ENCODE measurements around the gene RPL7L1. TPM values are rescaled to one million over a fixed set of nuclear protein-coding genes. Genes with fewer than 3 reads are reported as not detected.

Gene RPL7L1
- total RNA-seq, 4 donors from 2014 or later, result 66.8 to 82.2 (median 76.9) TPM

DNA sequence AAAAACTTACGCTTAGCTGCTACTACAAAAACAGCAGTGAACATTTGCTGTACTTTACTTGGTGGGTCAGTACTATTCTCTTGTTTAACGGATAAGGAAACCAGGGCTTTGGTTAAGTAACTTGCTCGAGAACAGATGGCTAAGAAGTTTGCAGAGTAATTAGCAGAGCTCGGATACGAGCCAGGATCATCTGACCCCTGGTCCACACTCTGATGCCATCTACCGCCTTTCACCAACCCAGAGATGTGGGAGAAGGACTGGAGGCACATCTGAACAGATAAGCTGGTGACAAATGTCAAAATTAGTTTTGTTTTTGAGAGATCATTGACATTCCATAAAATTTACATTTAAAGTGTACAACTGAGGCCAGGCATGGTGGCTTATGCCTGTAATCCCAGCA lies 18.9 kb upstream of the RPL7L1 start:
- Histone ChIP-seq H3K4me3 (no peak overlapping the region), H3K27ac (replicated peaks in 1 of 4) (no peak overlapping the region), H3K36me3 (peaks cover 83 to 100% (median 99%) of the 10 kb centered on the region in 4 donors), H3K4me1 (no peaks in the 10 kb centered on the region), H3K27me3 (no peaks in the 10 kb centered on the region), H3K9me3 (no peaks in the 10 kb centered on the region)
- DNase-seq (ENCODE audit: extremely low spot score), result no peak
- 92% methylated on average over 6 of the region's 6 CpGs for WGBS
- intact Hi-C loops (cut with DNase I), result no loop called here
- TF ChIP-seq POLR2A (IDR thresholded peaks at IDR 0.05; ENCODE audit: low read depth) (no peak), POLR2AphosphoS5 (IDR thresholded peaks at IDR 0.05) (no peak), EP300 (IDR thresholded peaks at IDR 0.05) (no peak)
- TF ChIP-seq, protein P1, sequence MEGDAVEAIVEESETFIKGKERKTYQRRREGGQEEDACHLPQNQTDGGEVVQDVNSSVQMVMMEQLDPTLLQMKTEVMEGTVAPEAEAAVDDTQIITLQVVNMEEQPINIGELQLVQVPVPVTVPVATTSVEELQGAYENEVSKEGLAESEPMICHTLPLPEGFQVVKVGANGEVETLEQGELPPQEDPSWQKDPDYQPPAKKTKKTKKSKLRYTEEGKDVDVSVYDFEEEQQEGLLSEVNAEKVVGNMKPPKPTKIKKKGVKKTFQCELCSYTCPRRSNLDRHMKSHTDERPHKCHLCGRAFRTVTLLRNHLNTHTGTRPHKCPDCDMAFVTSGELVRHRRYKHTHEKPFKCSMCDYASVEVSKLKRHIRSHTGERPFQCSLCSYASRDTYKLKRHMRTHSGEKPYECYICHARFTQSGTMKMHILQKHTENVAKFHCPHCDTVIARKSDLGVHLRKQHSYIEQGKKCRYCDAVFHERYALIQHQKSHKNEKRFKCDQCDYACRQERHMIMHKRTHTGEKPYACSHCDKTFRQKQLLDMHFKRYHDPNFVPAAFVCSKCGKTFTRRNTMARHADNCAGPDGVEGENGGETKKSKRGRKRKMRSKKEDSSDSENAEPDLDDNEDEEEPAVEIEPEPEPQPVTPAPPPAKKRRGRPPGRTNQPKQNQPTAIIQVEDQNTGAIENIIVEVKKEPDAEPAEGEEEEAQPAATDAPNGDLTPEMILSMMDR (IDR thresholded peaks at IDR 0.05), result no peak

DNA sequence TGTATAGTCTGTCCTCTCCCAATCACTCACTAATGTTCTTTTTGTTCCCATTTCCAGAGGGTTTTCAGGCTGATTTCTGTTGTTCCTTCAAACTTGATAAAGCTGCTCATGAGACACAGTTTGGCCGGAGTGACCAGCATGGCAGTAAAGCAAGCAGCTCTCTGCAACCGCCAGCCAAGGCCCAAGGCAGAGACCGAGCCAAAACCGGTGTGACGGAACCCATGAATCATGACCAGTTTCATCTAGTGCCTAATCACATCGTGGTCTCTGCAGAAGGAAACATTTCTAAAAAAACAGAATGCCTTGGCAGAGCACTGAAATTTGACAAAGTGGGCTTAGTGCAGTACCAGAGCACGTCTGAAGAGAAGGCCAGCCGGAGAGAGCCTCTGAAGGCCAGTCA lies 14.8 kb upstream of the RPL7L1 start:
- Histone ChIP-seq H3K27me3 (no peaks in the 10 kb centered on the region), H3K9me3 (no peaks in the 10 kb centered on the region), H3K4me1 (no peaks in the 10 kb centered on the region), H3K27ac (replicated peaks in 1 of 4) (no peak overlapping the region), H3K4me3 (no peak overlapping the region), H3K36me3 (peaks cover 63 to 96% (median 89%) of the 10 kb centered on the region in 4 donors)
- DNase-seq (ENCODE audit: extremely low spot score), result no peak
- 81% methylated on average over 8 of the region's 8 CpGs for WGBS
- no peak for TF ChIP-seq EP300 (IDR thresholded peaks at IDR 0.05)
- no peak for TF ChIP-seq POLR2AphosphoS5 (IDR thresholded peaks at IDR 0.05)
- TF ChIP-seq, protein P1 (IDR thresholded peaks at IDR 0.05), result no peak
- TF ChIP-seq POLR2A (IDR thresholded peaks at IDR 0.05; ENCODE audit: low read depth), result no peak
- intact Hi-C loops (cut with DNase I), result no loop called here

DNA sequence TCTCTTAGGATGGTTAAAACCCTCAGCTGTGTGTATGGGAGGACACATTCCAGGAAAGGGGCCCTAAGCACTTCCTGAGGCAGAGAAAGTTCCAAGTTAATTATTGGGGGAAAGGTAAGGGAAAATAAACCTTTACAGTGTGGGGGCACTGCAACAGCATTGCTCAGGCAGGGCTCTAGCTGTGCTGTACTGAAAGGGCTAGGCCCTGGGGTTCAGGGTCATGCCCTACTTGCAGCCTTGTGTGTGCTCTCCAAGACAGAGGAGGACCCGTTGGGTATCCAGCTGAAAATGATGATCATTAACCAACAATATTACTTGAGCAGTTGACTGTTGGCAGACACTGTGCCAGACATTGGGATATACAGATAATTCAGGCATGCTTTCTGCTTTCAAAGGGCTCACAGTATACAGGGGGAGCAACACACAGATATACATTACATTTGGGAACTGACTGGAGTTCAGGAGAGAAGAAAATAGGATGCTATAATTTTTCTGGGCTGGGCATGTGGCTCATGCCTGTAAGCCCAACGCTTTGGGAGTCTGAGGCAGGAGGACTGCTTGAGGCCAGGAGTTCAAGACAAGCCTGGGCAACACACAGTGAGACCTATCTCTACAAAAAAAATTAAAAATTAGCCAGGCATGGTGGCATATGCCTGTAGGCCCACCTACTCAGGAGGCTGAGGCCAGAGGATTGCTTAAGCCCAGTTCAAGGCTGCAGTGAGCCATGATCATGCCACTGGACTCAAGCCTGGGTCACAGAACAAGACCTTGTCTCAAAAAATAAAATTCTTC lies 9.1 kb upstream of the RPL7L1 start:
- peaks cover 18 to 43% (median 35%) of the 10 kb centered on the region in 4 donors for H3K36me3 ChIP-seq
- WGBS, result 68% methylated on average over 2 of the region's 2 CpGs
- H3K4me1 ChIP-seq, result no peaks in the 10 kb centered on the region
- intact Hi-C loops (cut with DNase I), result loop anchor here (10.0 kb wide), 1 partner anchor 46 kb away; no protein-coding TSS in a partner anchor
- DNase-seq (ENCODE audit: extremely low spot score), result no peak
- no peaks in the 10 kb centered on the region for H3K9me3 ChIP-seq
- no peak overlapping the region for H3K4me3 ChIP-seq
- TF ChIP-seq POLR2AphosphoS5 (IDR thresholded peaks at IDR 0.05), result no peak
- TF ChIP-seq POLR2A (IDR thresholded peaks at IDR 0.05; ENCODE audit: low read depth), result no peak
- TF ChIP-seq, protein P1 (IDR thresholded peaks at IDR 0.05), result no peak
- no peak for TF ChIP-seq EP300 (IDR thresholded peaks at IDR 0.05)
- H3K27ac ChIP-seq (replicated peaks in 1 of 4), result no peak overlapping the region
- no peaks in the 10 kb centered on the region for H3K27me3 ChIP-seq

DNA sequence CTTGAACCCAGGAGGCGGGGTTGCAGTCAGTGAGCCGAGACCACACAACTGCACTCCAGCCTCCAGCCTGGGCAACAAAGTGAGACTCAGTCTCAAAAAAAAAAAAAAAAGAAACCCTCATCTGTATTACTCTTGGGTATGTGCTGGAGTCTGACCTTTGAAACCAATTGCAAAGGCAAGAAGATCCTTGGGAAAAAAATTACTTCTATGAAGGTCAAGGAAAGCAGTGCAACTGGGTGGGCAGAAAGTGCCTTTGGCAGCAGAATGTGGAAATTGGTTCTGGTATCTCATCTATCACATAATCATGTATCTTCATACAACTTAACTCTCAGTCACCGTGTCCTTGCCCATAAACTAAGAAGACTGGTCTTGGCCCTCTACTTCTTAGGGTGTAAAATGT lies 7.7 kb upstream of the RPL7L1 start:
- TF ChIP-seq, protein P1 (IDR thresholded peaks at IDR 0.05), result no peak
- no peak for TF ChIP-seq POLR2AphosphoS5 (IDR thresholded peaks at IDR 0.05)
- TF ChIP-seq POLR2A (IDR thresholded peaks at IDR 0.05; ENCODE audit: low read depth), result no peak
- H3K9me3 ChIP-seq, result no peaks in the 10 kb centered on the region
- no peak for DNase-seq (ENCODE audit: extremely low spot score)
- no peak overlapping the region for H3K4me3 ChIP-seq
- H3K27ac ChIP-seq (replicated peaks in 1 of 4), result no peak overlapping the region
- peaks cover 9 to 29% (median 23%) of the 10 kb centered on the region in 4 donors for H3K36me3 ChIP-seq
- 75% methylated on average over 3 of the region's 3 CpGs for WGBS
- H3K4me1 ChIP-seq, result peaks cover 0 to 2% (median under 1%) of the 10 kb centered on the region in 4 donors
- intact Hi-C loops (cut with DNase I), result loop anchor here (10.0 kb wide), 1 partner anchor 47 kb away; no protein-coding TSS in a partner anchor
- no peaks in the 10 kb centered on the region for H3K27me3 ChIP-seq

Measured in esophagus muscularis mucosa (tissue), 4 donors.